Measurements from ENCODE around the gene TIMP2. TPM values are rescaled to one million over a fixed set of nuclear protein-coding genes. Genes with fewer than 3 reads are reported as not detected.

Gene TIMP2
- total and polyA plus RNA-seq, 2 of the 4 experiments (the other 2 are of a cell fraction): 43.9 to 416 TPM

GRCh38 chr17:78959803-78960202, 34.6 kb upstream of the TIMP2 start:
- Histone ChIP-seq H2BK20ac (ENCODE audit: low read depth, low read length) (no peak overlapping the region), H4K5ac (ENCODE audit: low read depth, low read length) (no peak overlapping the region), H3K9me1 (ENCODE audit: insufficient read depth, low read length) (no peaks in the 10 kb centered on the region), H3K4me2 (ENCODE audit: low read depth, low read length) (no peak overlapping the region), H4K8ac (ENCODE audit: low read depth in 2 of 2, low read length in 2 of 2) (no peak overlapping the region), H2AFZ (replicated peaks; ENCODE audit: low read length, poor library complexity) (no peak overlapping the region), H3K79me1 (ENCODE audit: low read depth in 1 of 2, low read length in 2 of 2) (no peaks in the 10 kb centered on the region), H3K14ac (replicated peaks; ENCODE audit: low read depth, low read length) (no peak overlapping the region), H3K9ac (ENCODE audit: low read depth, low read length) (no peak overlapping the region), H4K91ac (ENCODE audit: insufficient read depth, low read depth, low read length) (no peak overlapping the region), H3K4me3 (ENCODE audit: insufficient read depth, low read depth, low read length) (no peak overlapping the region), H3K9me3 (ENCODE audit: control insufficient read depth, insufficient read depth, low read length) (no peaks in the 10 kb centered on the region), H3K27ac (ENCODE audit: insufficient read depth, low read length) (no peak overlapping the region), H3K27me3 (ENCODE audit: control insufficient read depth, insufficient read depth, low read length) (no peaks in the 10 kb centered on the region), H4K20me1 (ENCODE audit: insufficient read depth, low read length) (no peaks in the 10 kb centered on the region), H3K4ac (ENCODE audit: low read depth, low read length) (no peak overlapping the region), H2AK9ac (replicated peaks; ENCODE audit: low read depth, low read length, poor library complexity) (no peak overlapping the region), H3K36me3 (ENCODE audit: control insufficient read depth, insufficient read depth, low read length) (no peaks in the 10 kb centered on the region), H2AK5ac (ENCODE audit: low read depth, low read length) (0 out of 2 replicates have a peak overlapping the region, but pooled peaks have one; percentile 24), H2BK15ac (ENCODE audit: low read depth, low read length) (no peak overlapping the region; the same call in 2 of the 3 replicates), H3K4me1 (ENCODE audit: control insufficient read depth, insufficient read depth, low read length) (peaks cover 7% of the 10 kb centered on the region), H3K56ac (ENCODE audit: extremely low read depth, insufficient read depth, low read length) (no peak overlapping the region), H3K18ac (ENCODE audit: low read depth, low read length) (no peak overlapping the region), H2BK120ac (ENCODE audit: low read depth, low read length) (no peak overlapping the region), H3K23ac (ENCODE audit: low read depth, low read length) (no peak overlapping the region), H2BK5ac (ENCODE audit: low read depth, low read length, poor library complexity, severe bottlenecking) (no peak overlapping the region)
- no peak for TF ChIP-seq CTCF (conservative IDR thresholded peaks at IDR 0.05; ENCODE audit: low read depth, low read length)
- no peak for TF ChIP-seq CEBPB (IDR thresholded peaks at IDR 0.05; ENCODE audit: low read depth, low read length)
- TF ChIP-seq BHLHE40 (IDR thresholded peaks at IDR 0.05; ENCODE audit: low read depth, low read length): no peak
- no peak for TF ChIP-seq CHD1 (IDR thresholded peaks at IDR 0.05; ENCODE audit: low read depth, low read length)
- TF ChIP-seq POLR2A (IDR thresholded peaks at IDR 0.05; ENCODE audit: low read depth, low read length): no peak
- no peak for TF ChIP-seq MAZ (IDR thresholded peaks at IDR 0.05; ENCODE audit: borderline replicate concordance, low read depth, low read length)
- no TSS peak for BruUV-seq (replicated peaks)
- intact Hi-C loops (cut with micrococcal nuclease): no loop called here
- no peak for ATAC-seq (ENCODE audit: low read depth)
- CTCF ChIA-PET: interaction anchor here (1.0 kb wide), 1 partner anchor 12 kb away, joined by 3 read pairs; no protein-coding TSS in a partner anchor
- POLR2A ChIA-PET (ENCODE audit: unreplicated experiment): interaction anchor here (0.7 kb wide), 1 partner anchor 64 kb away, joined by 30 read pairs; no protein-coding TSS in a partner anchor
- in situ Hi-C loops (cut with MboI; ENCODE audit: low sequenced_read_pairs): loop anchor here (25.0 kb wide), 1 partner anchor 473 kb away; no protein-coding TSS in a partner anchor
- dilution Hi-C loops (cut with HindIII; ENCODE audit: low sequenced_read_pairs, unreplicated experiment): no loop called here
- 100% methylated on average over 3 of the region's 12 CpGs; no CpG with 5 or more reads in 1 of the 2 experiments for WGBS, 2 experiments (ENCODE audit: extremely low coverage in 2 of 2, insufficient read length in 1 of 2)
- no peak for DNase-seq
